ENCODE measurements around the gene RIMS3.
A peak's percentile ranks its signal among the peaks of the same experiment; 100 is the strongest.

RIMS3 gene

DNA sequence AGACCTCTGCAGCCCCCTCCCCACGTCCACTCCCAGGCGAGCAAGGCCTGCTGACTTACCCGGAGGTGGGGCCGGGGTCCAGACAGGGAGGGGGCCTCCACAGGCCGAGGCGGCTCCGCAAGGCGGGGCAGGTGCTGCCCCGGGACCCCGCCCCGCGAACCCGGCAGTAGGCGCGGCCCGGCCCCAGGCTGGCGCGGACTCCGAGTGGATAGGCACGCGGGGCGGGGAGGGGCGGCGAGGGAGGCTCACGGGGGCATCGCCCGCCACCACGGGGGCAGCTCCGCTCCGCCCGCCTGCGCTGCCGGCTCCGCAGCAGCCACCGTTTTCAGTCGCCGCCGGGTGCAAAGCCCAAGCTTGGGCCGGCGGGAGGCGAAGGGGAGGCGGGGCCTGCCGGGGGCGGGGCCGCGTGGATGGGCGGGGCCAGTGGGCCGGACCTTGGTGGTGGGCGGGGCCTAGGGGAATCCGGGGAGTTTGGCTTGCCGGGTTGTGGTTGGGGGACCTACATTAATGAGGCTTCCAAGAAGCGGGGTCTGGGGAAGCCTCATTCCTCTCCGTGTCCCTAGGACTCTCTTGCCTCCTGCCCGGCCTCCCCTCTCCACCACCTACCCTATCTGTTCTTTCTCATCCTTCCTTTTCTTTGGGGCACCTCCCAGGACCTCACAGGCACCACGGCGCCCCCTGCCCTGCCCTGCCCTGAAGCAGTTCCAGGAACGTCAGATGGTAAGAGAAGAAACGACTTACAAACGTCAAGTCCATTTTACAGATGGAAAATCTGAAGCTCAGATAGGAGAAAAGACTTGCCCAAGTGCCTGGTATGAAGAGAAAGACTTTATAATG, at the start of gene RIMS3:
TSS of gene RIMS3 (minus strand) at position 348 of the 837 bp plus-strand sequence. CDS start 23,757 bp downstream, outside the sequence.
- Histone ChIP-seq H3K27ac (peak within 1 kb of the TSS; percentile 85 to 91), H3K4me3 (peak within 1 kb of the TSS; percentile 81 to 83), H3K36me3 (no peaks in the 10 kb centered on the region), H3K9me3 (no peaks in the 10 kb centered on the region), H3K27me3 (no peaks in the 10 kb centered on the region), H3K4me1 (peaks cover 0 to 62% (median 50%) of the 10 kb centered on the region in 4 donors)
- peak; percentile 63 to 87 for DNase-seq
- TF ChIP-seq, protein P1, sequence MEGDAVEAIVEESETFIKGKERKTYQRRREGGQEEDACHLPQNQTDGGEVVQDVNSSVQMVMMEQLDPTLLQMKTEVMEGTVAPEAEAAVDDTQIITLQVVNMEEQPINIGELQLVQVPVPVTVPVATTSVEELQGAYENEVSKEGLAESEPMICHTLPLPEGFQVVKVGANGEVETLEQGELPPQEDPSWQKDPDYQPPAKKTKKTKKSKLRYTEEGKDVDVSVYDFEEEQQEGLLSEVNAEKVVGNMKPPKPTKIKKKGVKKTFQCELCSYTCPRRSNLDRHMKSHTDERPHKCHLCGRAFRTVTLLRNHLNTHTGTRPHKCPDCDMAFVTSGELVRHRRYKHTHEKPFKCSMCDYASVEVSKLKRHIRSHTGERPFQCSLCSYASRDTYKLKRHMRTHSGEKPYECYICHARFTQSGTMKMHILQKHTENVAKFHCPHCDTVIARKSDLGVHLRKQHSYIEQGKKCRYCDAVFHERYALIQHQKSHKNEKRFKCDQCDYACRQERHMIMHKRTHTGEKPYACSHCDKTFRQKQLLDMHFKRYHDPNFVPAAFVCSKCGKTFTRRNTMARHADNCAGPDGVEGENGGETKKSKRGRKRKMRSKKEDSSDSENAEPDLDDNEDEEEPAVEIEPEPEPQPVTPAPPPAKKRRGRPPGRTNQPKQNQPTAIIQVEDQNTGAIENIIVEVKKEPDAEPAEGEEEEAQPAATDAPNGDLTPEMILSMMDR (IDR thresholded peaks at IDR 0.05): no peak
- intact Hi-C loops (cut with DNase I; ENCODE audit: low total_unique reads): loop anchor here (10.0 kb wide), 1 partner anchor 51 kb away; no protein-coding TSS in a partner anchor

DNA sequence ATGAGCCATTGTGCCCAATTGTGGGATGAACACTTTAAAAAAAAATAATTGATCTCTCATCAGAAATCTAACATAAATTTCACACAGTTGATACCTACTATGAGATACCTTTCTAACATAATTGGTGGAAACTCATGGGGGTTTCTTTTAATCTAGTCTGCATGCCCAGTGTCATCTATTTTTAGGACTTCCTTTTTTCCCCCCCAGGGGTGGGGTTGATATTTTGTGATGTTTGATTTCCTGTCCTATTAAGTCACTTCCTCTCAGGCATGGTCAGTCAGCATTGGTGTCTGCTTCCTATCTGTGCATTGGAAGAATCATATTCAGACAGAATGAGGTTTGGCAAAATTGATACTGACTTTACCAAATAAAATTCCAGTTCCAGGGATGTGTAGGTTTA, 47.5 kb upstream of the RIMS3 start:
- DNase-seq: peak in 1 of 2 donors; percentile 20
- no peaks in the 10 kb centered on the region for H3K36me3 ChIP-seq
- H3K4me3 ChIP-seq: no peak overlapping the region
- TF ChIP-seq, protein P1 (IDR thresholded peaks at IDR 0.05): no peak
- intact Hi-C loops (cut with DNase I; ENCODE audit: low total_unique reads): no loop called here
- H3K4me1 ChIP-seq: peaks cover 0 to 62% (median 35%) of the 10 kb centered on the region in 4 donors
- peak overlapping the region in 1 of 2 donors; percentile 67 for H3K27ac ChIP-seq
- no peaks in the 10 kb centered on the region for H3K9me3 ChIP-seq
- no peaks in the 10 kb centered on the region for H3K27me3 ChIP-seq

DNA sequence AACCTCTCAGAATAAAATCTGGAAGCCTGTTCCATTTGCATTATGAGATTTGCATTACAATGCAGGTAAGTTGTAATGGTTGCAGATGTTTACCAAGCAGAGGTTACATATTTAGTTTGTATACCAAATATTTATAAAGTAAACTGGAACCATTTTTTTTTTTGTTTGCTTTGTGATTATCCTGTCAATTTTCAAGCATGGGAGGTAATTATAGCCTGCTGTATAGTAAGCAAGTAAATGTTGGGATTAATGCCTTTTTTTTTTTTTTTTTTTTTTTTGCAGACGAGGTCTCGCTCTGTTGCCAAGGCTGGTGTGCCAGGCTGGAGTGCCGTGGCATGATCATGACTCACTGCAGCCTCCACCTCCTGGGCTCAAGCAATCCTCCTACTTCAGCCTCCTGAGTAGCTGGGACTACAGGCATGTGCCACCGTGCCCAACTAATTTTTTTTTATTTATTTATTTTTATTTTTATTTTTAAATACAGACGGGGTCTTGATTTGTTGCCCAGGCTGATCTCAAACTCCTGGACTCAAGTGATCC, 47.0 kb upstream of the RIMS3 start:
- no peak overlapping the region for H3K4me3 ChIP-seq
- peaks cover 0 to 62% (median 35%) of the 10 kb centered on the region in 4 donors for H3K4me1 ChIP-seq
- H3K27ac ChIP-seq: peak overlapping the region; percentile 62 to 67
- no peak for DNase-seq
- TF ChIP-seq, protein P1 (IDR thresholded peaks at IDR 0.05): no peak
- no peaks in the 10 kb centered on the region for H3K27me3 ChIP-seq
- intact Hi-C loops (cut with DNase I; ENCODE audit: low total_unique reads): no loop called here
- H3K9me3 ChIP-seq: no peaks in the 10 kb centered on the region
- no peaks in the 10 kb centered on the region for H3K36me3 ChIP-seq

DNA sequence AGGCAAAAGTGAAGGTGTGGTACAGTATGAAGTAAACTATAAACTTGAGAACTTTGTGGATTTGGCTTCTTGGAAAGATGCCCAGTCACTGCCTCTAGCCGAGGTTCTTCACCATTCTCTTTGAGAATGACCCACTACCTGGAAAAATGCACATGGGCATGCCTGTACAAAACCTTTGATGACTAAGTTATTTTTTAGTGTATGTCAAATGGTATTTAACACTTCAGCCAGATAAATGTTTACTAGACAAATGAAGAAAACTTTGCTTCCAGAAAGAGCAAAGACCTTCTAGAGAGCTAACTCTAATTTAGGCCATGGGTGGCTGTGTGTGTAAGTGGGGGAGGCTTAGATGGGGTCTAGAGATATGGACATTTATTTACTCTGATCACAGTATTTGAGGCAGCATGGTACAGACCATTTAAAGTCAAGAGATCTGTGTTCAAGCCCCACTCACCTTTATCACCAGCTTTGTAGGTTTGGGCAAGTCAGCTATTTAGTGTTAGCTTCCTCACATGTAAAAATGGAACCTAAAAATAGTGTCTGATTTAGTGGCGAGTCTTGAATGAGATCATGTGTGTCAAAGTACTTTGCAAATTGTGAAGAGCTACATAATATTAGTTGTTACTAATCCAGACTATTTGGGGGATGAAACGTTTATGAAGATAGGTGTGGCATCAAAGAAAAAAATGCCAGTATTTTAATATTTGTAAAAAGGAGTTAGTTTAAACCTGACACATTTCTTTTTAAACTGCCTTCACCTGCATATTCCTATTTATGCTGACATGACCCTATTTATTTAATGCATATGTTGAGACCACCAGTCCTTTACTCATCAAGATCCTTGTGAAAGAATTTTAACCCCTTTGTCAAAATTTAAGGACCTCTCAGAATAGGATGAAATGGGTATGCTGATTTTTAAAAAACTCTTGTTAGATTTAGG, 46.3 kb upstream of the RIMS3 start:
- Histone ChIP-seq H3K4me1 (peaks cover 0 to 62% (median 35%) of the 10 kb centered on the region in 4 donors), H3K4me3 (peak overlapping the region; percentile 54)
- intact Hi-C loops (cut with DNase I; ENCODE audit: low total_unique reads): no loop called here

More for the DNA sequence above, 46.3 kb upstream of the RIMS3 start:
- TF ChIP-seq, protein P1 (IDR thresholded peaks at IDR 0.05): no peak
- Histone ChIP-seq H3K27ac (peak overlapping the region; percentile 62 to 67), H3K27me3 (no peaks in the 10 kb centered on the region), H3K9me3 (no peaks in the 10 kb centered on the region), H3K36me3 (no peaks in the 10 kb centered on the region)
- DNase-seq: no peak

Data from tibial artery (tissue), 4 donors.